Chondrocyte (in vitro differentiated cells): ENCODE results near the gene TBP. TPM values are rescaled to one million over a fixed set of nuclear protein-coding genes. Genes with fewer than 3 reads are reported as not detected.

Experiments used
- total RNA-seq: library from RNA; stranded (reverse); gene quantifications from 3 replicates; pipeline ENCODE4 v1.2.1, GENCODE V29; 2021

Gene TBP
- total RNA-seq, 1 donor from 2014 or later = 13.2 TPM

Other genes with a start within 250 kb of the TBP start
- gene FAM120B, start 247.6 kb upstream of the TBP start, total RNA-seq = 26.6 to 36.7 TPM (median 26.8 TPM) in 3 replicates
- gene PSMB1, start 1.1 kb upstream of the TBP start, total RNA-seq = 129 to 173 TPM (median 137 TPM) in 3 replicates
- gene PDCD2, start 30.3 kb downstream of the TBP start, total RNA-seq = 44.9 to 49.6 TPM (median 48.8 TPM) in 3 replicates